Ramos (cell line): ENCODE data around the gene ABCC4.

Source experiments
- in situ Hi-C: fragments of 300-500 bp; cut with MboI; formaldehyde crosslinking; loops from one replicate; pipeline ENCODE4 v1.14.3; 2022; ENCODE audit warnings: low sequenced_read_pairs; ENCODE audit not compliant: unreplicated experiment

ABCC4 gene

GRCh38 chr13:95260031-95260525 lies 41.2 kb downstream of the ABCC4 start:
- in situ Hi-C loops, result no loop called here

DNA sequence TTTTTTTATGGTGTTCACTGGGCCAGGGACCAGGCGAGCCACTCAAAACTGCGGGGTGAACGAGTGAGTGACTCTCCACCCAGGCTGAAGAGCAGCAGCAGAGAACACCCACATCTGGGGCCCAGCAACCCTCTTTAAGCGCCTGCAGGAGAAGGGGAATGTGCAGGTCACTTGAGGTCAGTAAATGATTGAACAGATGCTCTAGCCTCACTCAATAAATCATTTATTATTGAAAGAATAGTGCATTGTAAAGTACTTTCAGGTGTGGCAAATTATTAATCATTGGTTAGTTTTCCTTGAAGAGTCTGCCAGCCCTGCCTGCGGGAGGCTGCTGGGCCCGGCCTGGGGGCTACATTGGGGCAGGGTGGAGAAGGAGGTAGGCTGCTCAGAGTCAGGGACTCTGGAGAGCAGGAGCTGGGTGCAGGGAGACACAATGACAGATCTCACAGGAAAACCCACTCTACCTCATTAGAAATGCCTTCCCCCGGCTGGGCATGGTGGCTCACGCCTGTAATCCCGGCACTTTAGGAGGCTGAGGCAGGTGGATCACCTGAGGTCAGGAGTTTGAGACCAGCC lies 42.5 kb downstream of the ABCC4 start:
- in situ Hi-C loops, result no loop called here

GRCh38 chr13:95258098-95258497 lies 43.2 kb downstream of the ABCC4 start:
- in situ Hi-C loops, result no loop called here

DNA sequence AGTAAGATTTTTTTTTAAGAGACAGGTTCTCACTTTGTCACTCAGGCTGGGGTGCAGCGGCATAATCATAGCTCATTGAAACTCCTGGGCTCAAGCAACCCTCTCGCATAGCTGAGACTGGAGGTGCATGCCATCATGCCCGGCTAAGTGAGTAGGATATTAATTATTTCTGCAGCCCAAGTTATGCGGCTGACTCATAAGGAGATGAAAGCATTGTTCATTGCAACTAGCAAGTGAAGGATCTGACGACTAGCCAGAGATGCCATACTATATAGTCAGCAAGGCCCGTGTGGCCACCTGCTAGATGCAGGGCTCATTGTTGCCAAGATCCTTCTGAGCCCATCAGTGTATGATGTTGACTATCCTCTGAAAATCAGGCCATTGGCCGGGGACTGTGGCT lies 45.2 kb downstream of the ABCC4 start:
- in situ Hi-C loops, result no loop called here

DNA sequence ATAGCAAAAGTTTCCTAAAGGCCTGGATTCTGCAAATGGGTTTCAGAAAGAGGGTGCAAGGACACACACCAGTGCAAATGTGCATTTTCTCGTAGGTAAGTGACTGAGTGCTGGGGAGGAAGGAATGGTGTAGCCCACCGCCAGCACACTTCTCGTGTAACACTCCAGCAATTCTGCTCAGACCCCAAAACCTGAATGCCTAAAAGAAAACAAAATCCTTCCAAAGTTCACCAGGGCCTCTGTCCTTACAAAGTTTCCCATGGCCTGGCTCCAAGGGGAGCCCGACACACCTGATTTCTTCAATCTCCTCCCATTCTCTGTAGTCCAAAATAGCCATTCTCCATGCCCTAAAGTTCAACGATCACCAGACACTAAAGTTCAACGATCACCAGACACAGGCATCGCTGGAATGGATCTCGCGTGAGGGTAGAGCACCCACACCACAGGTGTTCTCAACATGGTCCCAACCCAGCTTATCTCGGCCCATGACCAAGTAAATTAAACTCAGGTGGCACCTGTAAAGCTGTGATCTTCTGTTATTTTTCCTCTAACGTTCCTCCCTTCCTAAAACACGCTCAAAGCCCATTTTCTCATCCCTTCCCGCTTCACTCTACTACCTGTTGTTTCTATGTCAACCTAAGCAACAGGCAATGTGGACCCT lies 46.0 kb downstream of the ABCC4 start:
- in situ Hi-C loops, result no loop called here

DNA sequence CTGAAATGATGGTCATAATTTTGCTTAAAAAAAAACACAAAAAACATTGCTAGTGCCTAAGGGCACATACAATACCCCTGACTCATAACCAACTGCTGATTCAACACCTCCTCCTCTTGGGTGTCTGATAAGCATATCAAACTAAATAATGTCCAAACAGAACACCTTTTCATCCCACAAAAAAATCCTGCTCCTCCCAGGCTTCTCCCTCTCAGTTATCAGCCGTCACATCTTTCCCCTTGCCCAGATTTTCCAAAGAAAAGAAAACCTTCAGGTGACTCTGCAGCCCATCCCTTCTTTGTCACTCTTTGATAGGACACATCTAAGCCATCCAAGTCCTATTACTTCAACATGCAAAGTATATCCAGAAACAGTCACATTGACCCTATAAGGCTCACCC lies 46.9 kb downstream of the ABCC4 start:
- in situ Hi-C loops, result no loop called here

- in situ Hi-C loops, result no loop called here
Observed at GRCh38 chr13:95253033-95253432, 48.2 kb downstream of the ABCC4 start.

DNA sequence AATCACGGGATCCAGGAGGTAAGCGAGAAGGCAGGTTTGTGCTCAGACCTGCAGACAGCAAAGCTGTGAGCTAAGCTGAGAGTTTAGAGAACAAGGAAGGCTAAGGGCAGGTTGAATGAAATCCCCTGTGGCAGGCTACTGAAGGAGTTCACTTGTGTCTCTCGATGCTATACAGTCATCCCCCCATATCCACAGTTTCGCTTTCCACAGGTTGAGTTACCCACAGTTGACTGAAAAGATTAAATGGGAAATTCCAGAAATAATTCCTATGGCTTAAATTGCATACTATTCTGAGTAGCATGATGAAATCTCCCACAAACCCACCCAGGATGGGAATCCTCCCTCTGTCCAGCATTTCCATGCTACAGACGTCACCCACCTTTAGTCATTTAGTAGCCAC lies 49.6 kb downstream of the ABCC4 start:
- in situ Hi-C loops, result no loop called here

DNA sequence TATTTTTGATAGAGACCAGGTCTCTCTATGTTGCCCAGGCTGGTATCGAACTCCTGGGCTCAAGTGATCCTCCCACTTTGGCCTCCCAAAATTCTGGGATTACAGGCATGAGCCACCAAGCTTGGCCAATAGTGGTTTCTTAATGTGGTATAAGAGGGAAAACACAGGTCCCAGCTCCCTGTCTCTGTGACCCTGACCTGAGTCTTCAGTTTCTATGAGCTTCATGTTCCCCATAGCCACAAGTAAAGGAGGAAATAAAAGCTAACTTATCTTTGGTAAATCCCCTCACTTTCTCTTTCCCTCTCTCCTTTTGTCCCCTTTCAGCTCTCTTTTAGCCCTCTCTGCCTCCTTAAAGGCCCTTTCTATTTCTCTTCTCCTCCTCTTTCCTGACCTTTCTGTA lies 50.3 kb downstream of the ABCC4 start:
- in situ Hi-C loops, result no loop called here

DNA sequence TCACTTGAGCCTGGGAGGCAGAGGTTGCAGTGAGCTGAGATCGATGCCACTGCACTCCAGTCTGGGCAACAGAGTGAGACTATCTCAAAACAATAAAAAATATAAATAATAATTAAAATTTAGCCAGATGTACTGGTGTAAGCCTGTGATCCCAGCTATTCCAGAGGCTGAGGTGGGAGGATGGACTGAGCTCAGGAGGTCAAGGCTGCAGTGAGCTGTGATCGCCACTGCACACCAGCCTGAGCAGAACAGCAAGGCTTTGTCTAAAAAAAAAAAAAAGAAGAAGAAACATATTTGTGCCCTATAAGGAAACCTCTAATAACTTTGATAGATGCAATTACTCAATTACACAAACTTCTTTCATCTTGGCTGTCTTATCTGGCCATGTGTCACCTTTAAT lies 52.3 kb downstream of the ABCC4 start:
- in situ Hi-C loops, result no loop called here

DNA sequence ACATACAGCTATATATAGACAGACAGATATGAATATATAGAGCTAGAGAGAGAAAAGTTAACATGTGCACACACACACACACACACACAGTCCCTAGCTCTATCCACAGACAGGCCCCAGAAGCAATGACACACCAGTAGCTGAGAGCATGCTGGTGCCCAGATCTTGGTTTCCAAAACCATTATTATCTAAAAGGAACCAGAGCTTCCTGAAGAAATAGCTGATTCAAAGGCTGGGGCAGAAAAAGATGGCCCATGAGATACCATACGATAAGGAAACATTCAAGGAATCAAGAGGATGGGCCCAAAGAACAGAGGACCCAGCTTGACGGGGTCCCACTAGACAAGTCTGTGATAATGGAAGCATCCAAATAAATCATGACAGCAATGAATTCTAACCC lies 53.4 kb downstream of the ABCC4 start:
- in situ Hi-C loops, result no loop called here

GRCh38 chr13:95247171-95247570 lies 54.1 kb downstream of the ABCC4 start:
- in situ Hi-C loops, result no loop called here

DNA sequence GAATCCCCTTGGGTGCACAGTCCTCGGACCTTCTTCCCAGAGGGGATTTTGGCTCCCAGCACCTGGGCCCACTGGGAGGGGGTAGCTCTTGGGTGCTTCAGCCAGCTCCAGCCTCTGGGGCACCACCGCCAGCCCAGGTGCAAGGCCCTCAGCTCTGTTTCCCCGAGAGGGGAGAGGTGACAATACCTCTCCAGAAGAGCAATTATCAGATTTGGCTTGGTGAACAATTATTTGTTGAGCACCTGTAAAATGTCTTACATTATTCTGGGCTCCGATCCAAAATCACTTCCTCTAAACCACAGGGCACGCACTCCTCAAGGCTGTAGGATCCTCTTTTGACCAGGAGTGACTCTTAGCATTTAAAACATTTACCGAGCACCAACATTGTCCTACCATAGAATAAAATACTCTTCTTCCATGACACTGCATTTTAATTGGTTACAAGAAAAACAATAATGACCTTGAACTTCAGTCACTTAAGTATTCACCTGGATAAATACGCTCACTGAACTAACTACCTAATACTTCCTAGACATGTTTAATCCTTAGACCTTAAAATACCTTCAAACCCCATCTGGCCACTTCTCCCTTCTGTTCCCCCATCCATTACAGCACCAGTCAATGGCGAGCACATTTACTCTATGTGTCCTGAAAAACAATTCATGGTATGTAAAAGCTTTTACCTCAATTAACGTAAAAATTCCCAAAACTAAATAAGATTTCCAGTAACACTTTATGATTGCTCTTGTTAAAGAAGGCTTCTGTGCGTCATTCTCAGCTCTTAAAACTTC lies 54.8 kb downstream of the ABCC4 start:
- in situ Hi-C loops, result no loop called here

DNA sequence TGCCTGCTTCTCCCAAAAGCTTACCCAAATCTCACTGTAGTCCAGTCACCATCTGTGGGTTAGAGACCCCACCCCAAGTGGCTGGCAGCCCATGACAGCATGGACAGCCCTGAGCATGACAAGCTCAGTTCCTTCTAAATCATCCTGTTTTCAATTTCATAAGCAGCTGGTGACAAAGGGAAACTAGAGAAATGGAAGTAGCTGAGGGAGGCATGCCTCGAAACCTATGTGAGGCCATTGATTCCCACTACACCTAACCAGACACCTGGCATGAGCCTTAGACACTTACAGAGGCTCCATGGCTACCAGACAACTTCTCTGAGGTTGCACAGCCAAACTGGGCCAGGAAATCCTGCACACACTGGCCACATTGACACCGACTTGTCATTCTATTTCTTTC lies 56.2 kb downstream of the ABCC4 start:
- in situ Hi-C loops, result no loop called here

GRCh38 chr13:95243207-95243606 lies 58.0 kb downstream of the ABCC4 start:
- in situ Hi-C loops, result no loop called here

DNA sequence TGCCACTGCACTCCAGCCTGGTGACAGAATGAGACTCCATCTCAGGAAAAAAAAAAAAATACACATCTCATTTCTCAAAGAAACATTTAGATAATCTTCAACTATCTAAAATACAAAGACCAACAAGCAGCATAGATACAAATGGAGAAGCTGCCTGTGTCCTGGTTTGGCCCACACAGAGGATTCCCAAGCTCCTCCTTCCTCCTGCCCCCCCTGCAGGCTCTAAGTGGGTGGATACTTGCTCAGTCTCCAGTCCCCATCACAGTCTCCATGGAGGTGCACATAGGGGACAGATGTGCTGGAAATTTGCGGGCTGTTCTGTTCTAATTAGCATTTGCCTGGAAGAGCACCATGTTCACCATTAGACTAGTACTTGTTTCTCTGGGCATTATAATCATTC lies 59.9 kb downstream of the ABCC4 start:
- in situ Hi-C loops, result no loop called here

- in situ Hi-C loops, result no loop called here
Observed at GRCh38 chr13:95239283-95239682, 62.0 kb downstream of the ABCC4 start.

- in situ Hi-C loops, result no loop called here
Observed at GRCh38 chr13:95237310-95237870, 63.9 kb downstream of the ABCC4 start.

- in situ Hi-C loops, result no loop called here
Observed at GRCh38 chr13:95236774-95237173, 64.5 kb downstream of the ABCC4 start.

DNA sequence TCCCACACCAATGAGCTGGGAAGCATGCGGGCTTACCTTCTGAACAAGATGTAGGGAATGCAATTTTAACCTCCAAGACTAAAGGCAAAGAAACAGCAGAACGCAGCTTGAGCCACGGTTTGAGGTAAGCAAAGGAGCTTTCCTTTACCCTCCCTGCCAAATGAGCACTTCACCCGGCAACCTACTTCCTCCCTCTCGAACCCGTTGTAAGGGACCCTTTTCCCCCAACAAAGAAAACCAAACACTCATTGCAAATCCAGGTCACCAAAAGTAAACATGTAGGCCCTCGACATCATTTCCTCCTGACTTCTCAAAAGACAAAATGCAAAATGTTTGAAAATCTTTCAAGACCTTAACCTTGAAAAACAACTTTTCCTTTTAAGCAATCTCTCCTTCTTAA lies 65.3 kb downstream of the ABCC4 start:
- in situ Hi-C loops, result no loop called here

DNA sequence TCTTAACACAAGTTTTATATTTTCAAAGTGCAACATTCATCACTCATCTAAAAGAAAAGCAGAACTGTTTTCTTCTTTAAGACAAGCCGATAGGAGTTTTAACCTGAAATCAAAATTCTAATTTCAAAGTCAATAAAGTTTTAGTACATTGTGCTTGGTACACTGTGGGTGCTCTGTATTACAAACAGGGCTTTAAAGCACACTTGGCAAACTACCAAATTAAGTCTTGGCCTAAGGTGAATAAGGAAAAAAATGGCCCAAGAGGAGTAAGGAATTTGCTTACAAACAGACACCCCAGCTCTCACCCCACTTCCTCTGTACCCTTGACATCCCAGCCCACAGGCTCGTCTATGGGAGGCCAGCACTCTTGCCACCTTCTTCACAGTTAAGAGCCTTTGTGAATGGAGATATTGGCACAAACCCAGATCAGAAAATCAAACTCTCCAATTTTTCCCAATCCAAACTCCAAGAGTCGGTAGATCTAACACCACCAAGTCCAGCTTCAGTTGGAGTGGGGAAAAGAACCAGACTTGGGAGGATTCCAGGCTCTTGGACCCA lies 66.0 kb downstream of the ABCC4 start:
- in situ Hi-C loops, result no loop called here
